Right kidney (tissue), 9 donors: ENCODE results near the gene XPOT.
A peak's percentile ranks its signal among the peaks of the same experiment; 100 is the strongest.
"Not testable (repeated sequence)": the region's sequence is repeated elsewhere in the genome, so short reads cannot be mapped to it uniquely, and the experiment has no call there.

Source experiments
- DNase-seq: peaks from one replicate; pipeline ENCODE4 v3.0.0-alpha.2; 2016
- long read RNA-seq, 8 donors: transcript quantifications; one replicate each; lab custom pipeline, GENCODE V29; 2026

XPOT gene
- long read RNA-seq, donor 1, full-length matches to known transcripts, result 4 of 12 reads
- long read RNA-seq, donor 1, partial matches to known transcripts, result 8 of 12 reads
- long read RNA-seq, donor 1, other reads (novel, unspliced or antisense), result 0 of 12 reads
- long read RNA-seq, donor 2, full-length matches to known transcripts, result 4 of 15 reads
- long read RNA-seq, donor 2, partial matches to known transcripts, result 11 of 15 reads
- long read RNA-seq, donor 2, other reads (novel, unspliced or antisense), result 0 of 15 reads
- long read RNA-seq, donor 3, result 0 reads
- long read RNA-seq, donor 4, full-length matches to known transcripts, result 3 of 24 reads
- long read RNA-seq, donor 4, partial matches to known transcripts, result 21 of 24 reads
- long read RNA-seq, donor 4, other reads (novel, unspliced or antisense), result 0 of 24 reads
- long read RNA-seq, donor 5, full-length matches to known transcripts, result 4 of 4 reads
- long read RNA-seq, donor 5, partial matches to known transcripts, result 0 of 4 reads
- long read RNA-seq, donor 5, other reads (novel, unspliced or antisense), result 0 of 4 reads
- long read RNA-seq, donor 6, full-length matches to known transcripts, result 2 of 2 reads
- long read RNA-seq, donor 6, partial matches to known transcripts, result 0 of 2 reads
- long read RNA-seq, donor 6, other reads (novel, unspliced or antisense), result 0 of 2 reads
- long read RNA-seq, donor 7, full-length matches to known transcripts, result 4 of 11 reads
- long read RNA-seq, donor 7, partial matches to known transcripts, result 7 of 11 reads
- long read RNA-seq, donor 7, other reads (novel, unspliced or antisense), result 0 of 11 reads
- long read RNA-seq, donor 8, full-length matches to known transcripts, result 5 of 10 reads
- long read RNA-seq, donor 8, partial matches to known transcripts, result 5 of 10 reads
- long read RNA-seq, donor 8, other reads (novel, unspliced or antisense), result 0 of 10 reads

- no peak for DNase-seq
Measured at GRCh38 chr12:64403707-64404469, at the start of gene XPOT. Gene XPOT, plus strand, starts transcription at chr12:64404392. Its CDS starts 5,644 bp downstream, at chr12:64410036.

- DNase-seq, result not testable (repeated sequence)
Measured at GRCh38 chr12:64356209-64356608, 48.0 kb upstream of the XPOT start.

GRCh38 chr12:64361173-64361572 is 43.0 kb upstream of the XPOT start:
- not testable (repeated sequence) for DNase-seq

GRCh38 chr12:64362721-64363305 is 41.4 kb upstream of the XPOT start:
- DNase-seq, result no peak

- no peak for DNase-seq
Measured at GRCh38 chr12:64383675-64384074, 20.5 kb upstream of the XPOT start.

GRCh38 chr12:64385019-64385418 is 19.2 kb upstream of the XPOT start:
- DNase-seq, result no peak

GRCh38 chr12:64385468-64385867 is 18.7 kb upstream of the XPOT start:
- no peak for DNase-seq

- no peak for DNase-seq
Measured at GRCh38 chr12:64387197-64387816, 16.9 kb upstream of the XPOT start.

GRCh38 chr12:64389154-64389553 is 15.0 kb upstream of the XPOT start:
- no peak for DNase-seq

GRCh38 chr12:64390275-64390851 is 13.8 kb upstream of the XPOT start, which contains the start of gene C12orf56:
Gene C12orf56, minus strand, starts transcription at chr12:64390758. Its CDS starts 193 bp downstream, at chr12:64390565.
- peak; percentile 72 for DNase-seq

GRCh38 chr12:64392221-64392620 is 12.0 kb upstream of the XPOT start:
- no peak for DNase-seq

- no peak for DNase-seq
Measured at GRCh38 chr12:64395739-64396138, 8.5 kb upstream of the XPOT start.

- no peak for DNase-seq
Measured at GRCh38 chr12:64400041-64400440, 4.2 kb upstream of the XPOT start.

- DNase-seq, result no peak
Measured at GRCh38 chr12:64402181-64402580, 2.0 kb upstream of the XPOT start.

GRCh38 chr12:64404470-64405256 is 471 bp downstream of the XPOT start:
- DNase-seq, result peak; percentile 98

- no peak for DNase-seq
Measured at GRCh38 chr12:64407342-64408223, 3.4 kb downstream of the XPOT start.

- no peak for DNase-seq
Measured at GRCh38 chr12:64411427-64411826, 7.2 kb downstream of the XPOT start.

- no peak for DNase-seq
Measured at GRCh38 chr12:64412459-64412858, 8.3 kb downstream of the XPOT start.

- DNase-seq, result no peak
Measured at GRCh38 chr12:64413884-64414283, 9.7 kb downstream of the XPOT start.
